H1 (cell line): ENCODE data around the gene COL6A3. TPM values are rescaled to one million over a fixed set of nuclear protein-coding genes. Genes with fewer than 3 reads are reported as not detected.

Experiments used
- CTCF ChIA-PET: fragments of 300-600 bp; sonication (Branson Sonifier 250); formaldehyde crosslinking; loops from one replicate; lab custom pipeline; 2021; ENCODE audit not compliant: partially characterized antibody; lab: Charles Lee
- POLR2A ChIA-PET: fragments of 300-600 bp; sonication (Branson Sonifier 250); formaldehyde crosslinking; loops from one replicate; lab custom pipeline; 2021; ENCODE audit warnings: inconsistent platforms; ENCODE audit not compliant: partially characterized antibody; lab: Charles Lee
- DNase-seq, 2 experiments: peaks; one replicate each; pipeline versions ENCODE4 v3.0.0 to v3.0.0-alpha.2; 2010 to 2022; ENCODE audit warnings: low spot score in 2 of 2, low read depth in 1 of 2, mixed read lengths in 1 of 2
- FAIRE-seq: peaks from 2 replicates; lab custom pipeline; 2011; peaks lifted over from hg19 to GRCh38; lab: Jason Lieb, UNC
- H2AFZ ChIP-seq: 2 replicates; pipeline ENCODE4 v1.8.1; 2012; ENCODE audit warnings: low read length, inconsistent platforms
- H2AK5ac ChIP-seq: 2 replicates; pipeline ENCODE4 v1.6.1; 2013; ENCODE audit warnings: low read depth, low read length
- H2BK120ac ChIP-seq: replicated peaks from 2 replicates; pipeline ENCODE3; 2013; ENCODE audit warnings: low read depth, low read length, inconsistent platforms
- H2BK12ac ChIP-seq: 2 replicates; pipeline ENCODE4 v1.6.1; 2013; ENCODE audit warnings: low read depth, low read length
- H2BK15ac ChIP-seq: 2 replicates; pipeline ENCODE4 v1.6.1; 2013; ENCODE audit warnings: low read length
- H2BK20ac ChIP-seq: 2 replicates; pipeline ENCODE4 v1.6.1; 2013; ENCODE audit warnings: low read length
- H2BK5ac ChIP-seq: 2 replicates; pipeline ENCODE4 v1.6.1; 2013; ENCODE audit warnings: low read depth, low read length
- H3K14ac ChIP-seq: 2 replicates; pipeline ENCODE4 v1.6.1; 2013; ENCODE audit warnings: inconsistent platforms; ENCODE audit not compliant: insufficient read length
- H3K18ac ChIP-seq: 2 replicates; pipeline ENCODE4 v1.6.1; 2013; ENCODE audit warnings: low read length; ENCODE audit errors: extremely low read depth
- H3K23ac ChIP-seq: 2 replicates; pipeline ENCODE4 v1.6.1; 2013; ENCODE audit warnings: inconsistent platforms; ENCODE audit not compliant: insufficient read length
- H3K23me2 ChIP-seq: 2 replicates; pipeline ENCODE4 v1.6.1; 2013; ENCODE audit warnings: low read depth, low read length
- H3K27ac ChIP-seq: 2 replicates; pipeline ENCODE4 v1.6.1; 2011; ENCODE audit warnings: low read depth, low read length, inconsistent platforms
- H3K27me3 ChIP-seq, 4 experiments: replicated peaks in 1 of 4; 1 replicate in 1 of 4; 2 replicates in 3 of 4; pipeline versions ENCODE4 v1.6.1 to v1.8.1; 2011 to 2013; ENCODE audit warnings: low read length in 3 of 4, mild to moderate bottlenecking in 3 of 4, inconsistent platforms in 2 of 4, mixed read lengths in 2 of 4, moderate library complexity in 1 of 4; ENCODE audit not compliant: control insufficient read depth in 3 of 4, insufficient read depth in 3 of 4; ENCODE audit errors: extremely low read depth in 1 of 4
- H3K36me3 ChIP-seq, 4 experiments: 2 replicates each; pipeline versions ENCODE4 v1.6.1 to v1.8.1; 2011 to 2013; ENCODE audit warnings: mild to moderate bottlenecking in 4 of 4, low read length in 3 of 4, moderate library complexity in 2 of 4, control low read depth in 1 of 4, inconsistent platforms in 1 of 4; ENCODE audit not compliant: insufficient read depth in 4 of 4, control insufficient read depth in 2 of 4
- H3K4ac ChIP-seq: replicated peaks from 2 replicates; pipeline ENCODE3; 2013; ENCODE audit warnings: low read length, low read depth, mixed read lengths, inconsistent platforms; ENCODE audit not compliant: insufficient read length
- H3K4me1 ChIP-seq, 4 experiments: replicated peaks in 1 of 4; 1 replicate in 1 of 4; 2 replicates in 3 of 4; pipeline versions ENCODE4 v1.6.1 to v1.8.1; 2011 to 2013; ENCODE audit warnings: low read length in 3 of 4, inconsistent platforms in 2 of 4, mixed read lengths in 1 of 4; ENCODE audit not compliant: insufficient read depth in 4 of 4, control insufficient read depth in 3 of 4
- H3K4me2 ChIP-seq, 2 experiments: 2 replicates each; pipeline versions ENCODE4 v1.6.1 to v1.8.1; 2011 to 2013; ENCODE audit warnings: low read depth in 2 of 2, low read length in 2 of 2, control low read depth in 1 of 2, inconsistent platforms in 1 of 2, mild to moderate bottlenecking in 1 of 2; ENCODE audit not compliant: insufficient read depth in 1 of 2
- H3K4me3 ChIP-seq, 4 experiments: fragments of 200-600, 300-600 bp in 1 of 4; sonication (generic), shearing (Covaris generic), sonication (Bioruptor Twin) in 1 of 4; 2 replicates each; pipeline versions ENCODE4 v1.5.1 to v1.8.1; 2011 to 2016; ENCODE audit warnings: low read length in 4 of 4, low read depth in 3 of 4, control low read depth in 2 of 4, inconsistent platforms in 2 of 4, mild to moderate bottlenecking in 2 of 4, mixed read lengths in 1 of 4, moderate library complexity in 1 of 4; ENCODE audit not compliant: insufficient read depth in 2 of 4; ENCODE audit errors: extremely low read depth in 1 of 4
- H3K56ac ChIP-seq: replicated peaks from 2 replicates; pipeline ENCODE3; 2013; ENCODE audit warnings: low read depth, mild to moderate bottlenecking, mixed read lengths, low read length, inconsistent platforms; ENCODE audit not compliant: insufficient read length
- H3K79me1 ChIP-seq: 2 replicates; pipeline ENCODE4 v1.6.1; 2013; ENCODE audit warnings: low read depth, low read length, control low read depth
- H3K79me2 ChIP-seq, 2 experiments: 2 replicates each; pipeline versions ENCODE4 v1.6.1 to v1.8.1; 2012 to 2013; ENCODE audit warnings: low read length in 2 of 2, mild to moderate bottlenecking in 2 of 2, inconsistent platforms in 1 of 2; ENCODE audit not compliant: insufficient read depth in 2 of 2, control insufficient read depth in 1 of 2
- H3K9ac ChIP-seq, 4 experiments: replicated peaks in 1 of 4; 1 replicate in 1 of 4; 2 replicates in 3 of 4; pipeline versions ENCODE4 v1.6.1 to v1.8.1; 2011 to 2013; ENCODE audit warnings: low read depth in 3 of 4, low read length in 3 of 4, control low read depth in 2 of 4, mild to moderate bottlenecking in 2 of 4, moderate library complexity in 2 of 4, inconsistent platforms in 1 of 4; ENCODE audit errors: extremely low read depth in 1 of 4
- H3K9me3 ChIP-seq, 2 experiments: 2 replicates each; pipeline versions ENCODE4 v1.6.1 to v1.8.1; 2012 to 2013; ENCODE audit warnings: mild to moderate bottlenecking in 2 of 2, moderate library complexity in 2 of 2, control low read depth in 1 of 2, inconsistent platforms in 1 of 2, low read depth in 1 of 2, low read length in 1 of 2, mixed read lengths in 1 of 2; ENCODE audit not compliant: insufficient read depth in 2 of 2
- H4K20me1 ChIP-seq, 2 experiments: replicated peaks in 1 of 2; 2 replicates each; pipeline versions ENCODE3 to v1.8.1; 2011 to 2013; ENCODE audit warnings: inconsistent platforms in 2 of 2, low read length in 2 of 2, mild to moderate bottlenecking in 1 of 2; ENCODE audit not compliant: insufficient read depth in 2 of 2, control insufficient read depth in 1 of 2
- H4K5ac ChIP-seq: 2 replicates; pipeline ENCODE4 v1.6.1; 2013; ENCODE audit warnings: low read length, low read depth, mixed read lengths, inconsistent platforms; ENCODE audit not compliant: insufficient read length
- H4K8ac ChIP-seq: 2 replicates; pipeline ENCODE4 v1.8.0; 2013; ENCODE audit warnings: mild to moderate bottlenecking, moderate library complexity, low read length, inconsistent platforms; ENCODE audit not compliant: insufficient read depth; ENCODE audit errors: extremely low read depth
- H4K91ac ChIP-seq: replicated peaks from 2 replicates; pipeline ENCODE3; 2013; ENCODE audit warnings: low read length, mixed read lengths, inconsistent platforms; ENCODE audit not compliant: insufficient read length
- BCL11A ChIP-seq, 2 experiments: IDR thresholded peaks; one replicate each; pipeline ENCODE4 v1.6.1; 2011; ENCODE audit warnings: low read depth in 2 of 2, low read length in 2 of 2, mild to moderate bottlenecking in 2 of 2
- CHD2 ChIP-seq: IDR thresholded peaks from 2 replicates; pipeline ENCODE4 v1.6.1; 2012; ENCODE audit warnings: low read length, improper control_type of control experiment
- EZH2 ChIP-seq: fragments of 200-600 bp; sonication (generic); IDR thresholded peaks from 2 replicates; pipeline ENCODE4 v1.7.1; 2012; ENCODE audit warnings: low read depth, mild to moderate bottlenecking, moderate library complexity, low read length, inconsistent platforms; ENCODE audit not compliant: severe bottlenecking
- JUND ChIP-seq: IDR thresholded peaks from 2 replicates; pipeline ENCODE4 v1.6.1; 2011; ENCODE audit warnings: mild to moderate bottlenecking, improper control_type of control experiment, low read length
- RNF2 ChIP-seq: fragments of 200-900, 300-1000 bp; sonication (generic); IDR thresholded peaks from 2 replicates; pipeline ENCODE4 v1.7.1; 2016; ENCODE audit warnings: borderline replicate concordance, low read depth, mild to moderate bottlenecking, antibody characterized with exemption, low read length; ENCODE audit not compliant: poor library complexity, severe bottlenecking; ENCODE audit errors: missing control alignments
- TEAD4 ChIP-seq: IDR thresholded peaks from 2 replicates; pipeline ENCODE4 v1.6.1; 2012; ENCODE audit warnings: low read depth, low read length, inconsistent platforms, mixed read lengths
- WGBS, 2 experiments: shearing (Covaris generic) in 1 of 2; methylation state at CpG; one replicate each; pipeline versions ENCODE4 v1.1.6 to v1.1.7; 2013 to 2015; ENCODE audit warnings: low lambda C conversion rate in 2 of 2, mixed read lengths in 2 of 2, inconsistent platforms in 1 of 2, low coverage in 1 of 2, missing lambda C conversion rate in 1 of 2; ENCODE audit not compliant: insufficient replicate concordance in 2 of 2, insufficient coverage in 1 of 2, insufficient read length in 1 of 2; ENCODE audit errors: extremely low coverage in 1 of 2, missing lambda C conversion rate in 1 of 2; 5-methylcytosine and 5-hydroxymethylcytosine counted together
- polyA plus RNA-seq, 7 experiments: library from polyadenylated mRNA; depleted of rRNA in 3 of 7; stranded (reverse) in 5 of 7; unstranded in 2 of 7; fragments of >200 nt in 5 of 7; fragments of 200-250 nt in 2 of 7; gene quantifications; 1 replicate in 5 of 7; 2 replicates in 1 of 7; 4 replicates in 1 of 7; pipeline versions ENCODE4 v1.2.1 to v1.2.3, GENCODE V29; 2011 to 2013; ENCODE audit warnings: missing spikeins in 2 of 7, mixed read lengths in 2 of 7
- total RNA-seq: library from RNA; stranded (reverse); fragmentation: NEBNext Ultra II Directional; extraction: Animal tissue kit (Norgen Biotek cat#: 25700); gene quantifications from 2 replicates; pipeline ENCODE4 v1.2.1, GENCODE V29; 2021

COL6A3 gene
- total and polyA plus RNA-seq, 2 of the 8 experiments (the other 6 are each of a cell fraction or from before 2014, with no cell fraction given): 1.2 to 3.4 TPM

DNA sequence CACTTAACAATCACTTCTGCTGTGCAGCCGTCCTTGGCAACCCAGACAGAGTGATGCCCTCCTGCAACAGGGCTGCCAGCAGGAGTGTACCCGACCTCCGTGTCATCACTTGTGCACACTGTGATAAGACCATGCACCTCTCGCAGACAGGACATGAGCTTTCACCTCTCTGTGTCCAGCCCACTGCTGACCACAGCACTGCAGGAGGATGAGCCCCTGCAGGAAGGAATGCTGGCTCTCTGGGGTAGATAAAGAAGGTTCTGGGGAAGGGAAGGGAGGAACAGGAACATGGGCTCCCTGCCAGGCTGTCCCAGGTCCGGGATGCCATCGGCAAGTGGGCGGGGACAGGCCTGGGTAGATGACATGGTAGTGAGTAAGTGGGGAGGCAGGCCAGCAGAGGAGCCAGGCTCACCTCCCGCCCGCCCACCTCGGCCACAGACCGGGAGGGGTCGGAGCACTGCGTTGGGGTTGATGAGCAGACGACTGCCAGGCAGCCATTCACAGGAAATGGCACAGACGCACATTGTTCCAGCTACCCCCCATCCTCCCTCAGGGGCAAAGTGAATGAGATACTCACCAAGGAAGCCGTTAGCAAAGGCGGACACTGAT lies 18.6 kb upstream of the COL6A3 start:
- Histone ChIP-seq H3K36me3 (no peaks in the 10 kb centered on the region), H2AFZ (no peak overlapping the region), H3K4me1 (peaks cover 0 to 7% (median 3%) of the 10 kb centered on the region in 4 experiments; a peak in 3 of 7 replicates), H3K18ac (no peak overlapping the region), H2BK5ac (no peak overlapping the region), H3K23me2 (no peaks in the 10 kb centered on the region), H2BK20ac (no peak overlapping the region), H2BK12ac (no peak overlapping the region), H2BK120ac (no peak overlapping the region), H4K91ac (no peak overlapping the region), H3K4ac (no peak overlapping the region), H3K79me1 (no peaks in the 10 kb centered on the region), H3K79me2 (no peaks in the 10 kb centered on the region), H4K8ac (no peak overlapping the region; the same call in 1 of the 2 replicates), H3K56ac (no peak overlapping the region), H3K14ac (no peak overlapping the region), H3K9ac (no peak overlapping the region), H4K5ac (no peak overlapping the region), H3K4me3 (no peak overlapping the region), H3K4me2 (no peak overlapping the region), H3K27ac (no peak overlapping the region), H2BK15ac (no peak overlapping the region), H3K9me3 (no peaks in the 10 kb centered on the region), H3K23ac (no peak overlapping the region), H4K20me1 (no peaks in the 10 kb centered on the region), H3K27me3 (no peaks in the 10 kb centered on the region; a peak in 1 of 7 replicates), H2AK5ac (no peak overlapping the region)
- FAIRE-seq (no peak), DNase-seq (no peak)
- WGBS, 2 experiments: 86% methylated on average over 17 of the region's 17 CpGs; no CpG with 5 or more reads in 1 of the 2 experiments
- ChIA-PET POLR2A (no interaction called here), CTCF (interaction anchor here (1.0 to 11.7 kb wide), 8 partner anchors 8 to 267 kb away, joined by 3 to 102 read pairs (median 4); partner anchors contain the start of gene COL6A3)
- TF ChIP-seq JUND (no peak), BCL11A (IDR thresholded peaks at IDR 0.05; ENCODE audit: low read depth in 2 of 2, low read length in 2 of 2) (no peak), CHD2 (no peak), EZH2 (no peak), TEAD4 (0 out of 2 replicates have a peak, but pooled peaks have one; percentile 3), RNF2 (no peak)
